ENCODE data around the gene PRKAB1.

Gene PRKAB1

DNA sequence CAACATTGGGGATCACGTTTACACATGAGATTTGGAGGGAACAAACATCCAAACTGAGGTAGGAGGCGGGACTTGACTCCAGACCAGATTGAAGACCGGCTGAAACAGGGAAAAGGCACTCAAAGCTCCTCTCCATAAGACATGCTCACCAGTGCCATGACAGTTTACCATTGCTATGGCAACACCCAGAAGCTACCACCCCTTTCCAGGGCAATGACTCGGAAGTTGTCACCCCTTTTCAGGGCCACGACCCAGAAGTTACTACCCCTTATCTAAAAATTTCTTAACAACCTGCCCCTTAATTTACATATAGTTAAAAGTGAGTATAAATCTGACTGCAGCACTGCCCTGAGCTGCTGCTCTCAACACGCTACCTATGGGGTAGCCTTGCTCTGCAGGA lies 40.2 kb upstream of the PRKAB1 start:
- no peak overlapping the region for H3K4me3 ChIP-seq (ENCODE audit: control insufficient read depth, low read depth, low read length)

DNA sequence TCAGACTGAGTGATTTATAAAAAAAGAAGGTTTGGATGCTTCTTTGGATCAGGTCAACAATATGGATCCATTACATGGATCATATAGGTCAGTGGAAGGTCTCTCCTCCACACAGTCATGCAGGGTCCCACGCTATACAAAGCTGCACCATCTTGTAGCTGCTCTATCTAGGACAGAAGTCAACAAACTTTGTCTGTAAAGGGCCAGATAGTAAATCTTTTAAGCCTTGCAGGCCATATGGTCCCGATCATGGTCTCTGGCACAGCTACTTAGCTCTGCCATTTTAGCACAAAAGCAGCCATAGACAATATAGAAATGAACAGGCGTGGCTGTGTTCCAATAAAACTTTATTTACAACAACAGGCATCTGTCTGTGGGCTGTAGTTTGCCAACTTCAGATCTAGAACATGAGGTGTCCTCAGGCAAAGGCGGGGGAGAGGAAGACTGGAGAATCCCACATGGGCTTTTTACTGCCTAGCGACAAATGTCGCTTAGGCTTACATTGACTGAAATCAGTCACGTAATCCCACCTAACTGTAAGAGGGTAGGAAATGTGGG lies 37.6 kb upstream of the PRKAB1 start:
- TF ChIP-seq, protein P1, sequence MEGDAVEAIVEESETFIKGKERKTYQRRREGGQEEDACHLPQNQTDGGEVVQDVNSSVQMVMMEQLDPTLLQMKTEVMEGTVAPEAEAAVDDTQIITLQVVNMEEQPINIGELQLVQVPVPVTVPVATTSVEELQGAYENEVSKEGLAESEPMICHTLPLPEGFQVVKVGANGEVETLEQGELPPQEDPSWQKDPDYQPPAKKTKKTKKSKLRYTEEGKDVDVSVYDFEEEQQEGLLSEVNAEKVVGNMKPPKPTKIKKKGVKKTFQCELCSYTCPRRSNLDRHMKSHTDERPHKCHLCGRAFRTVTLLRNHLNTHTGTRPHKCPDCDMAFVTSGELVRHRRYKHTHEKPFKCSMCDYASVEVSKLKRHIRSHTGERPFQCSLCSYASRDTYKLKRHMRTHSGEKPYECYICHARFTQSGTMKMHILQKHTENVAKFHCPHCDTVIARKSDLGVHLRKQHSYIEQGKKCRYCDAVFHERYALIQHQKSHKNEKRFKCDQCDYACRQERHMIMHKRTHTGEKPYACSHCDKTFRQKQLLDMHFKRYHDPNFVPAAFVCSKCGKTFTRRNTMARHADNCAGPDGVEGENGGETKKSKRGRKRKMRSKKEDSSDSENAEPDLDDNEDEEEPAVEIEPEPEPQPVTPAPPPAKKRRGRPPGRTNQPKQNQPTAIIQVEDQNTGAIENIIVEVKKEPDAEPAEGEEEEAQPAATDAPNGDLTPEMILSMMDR (IDR thresholded peaks at IDR 0.05; ENCODE audit: control insufficient read depth, insufficient read depth, low read depth, low read length, missing control alignments), result no peak
- H3K4me3 ChIP-seq (ENCODE audit: control insufficient read depth, low read depth, low read length), result no peak overlapping the region

More for the DNA sequence above, 40.2 kb upstream of the PRKAB1 start:
- no peak for DNase-seq (ENCODE audit: low read depth)
- TF ChIP-seq, protein P1 (IDR thresholded peaks at IDR 0.05; ENCODE audit: control insufficient read depth, insufficient read depth, low read depth, low read length, missing control alignments), result no peak

DNA sequence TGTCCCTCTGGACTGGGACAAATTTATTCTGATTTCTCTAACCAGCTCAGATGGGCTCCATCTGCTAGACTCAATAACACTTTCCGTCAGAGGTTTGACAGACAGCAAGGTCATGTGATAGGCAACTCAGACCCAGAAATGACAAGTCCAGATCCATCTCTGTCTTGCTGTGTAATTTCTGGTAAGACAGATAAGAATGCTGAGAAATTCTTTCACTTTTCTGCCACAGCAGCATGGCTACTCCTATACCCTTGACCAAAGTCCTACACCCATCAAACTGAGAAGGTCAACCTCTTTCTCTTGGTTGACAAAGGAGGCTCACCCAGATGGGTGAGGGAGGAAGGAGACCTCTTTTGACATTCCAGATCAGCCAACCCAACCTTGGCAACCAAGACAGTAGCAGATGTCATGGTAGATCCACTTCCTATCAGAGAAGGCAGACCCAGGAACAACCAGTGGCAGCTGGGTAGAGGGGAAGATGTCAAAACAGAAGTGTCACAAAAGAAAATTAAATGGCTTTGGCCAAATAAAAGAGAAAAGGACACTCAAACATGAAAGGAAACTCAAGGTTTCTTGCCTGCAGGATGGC lies 36.9 kb upstream of the PRKAB1 start:
- no peak overlapping the region for H3K4me3 ChIP-seq (ENCODE audit: control insufficient read depth, low read depth, low read length)
- DNase-seq (ENCODE audit: low read depth), result no peak
- TF ChIP-seq, protein P1 (IDR thresholded peaks at IDR 0.05; ENCODE audit: control insufficient read depth, insufficient read depth, low read depth, low read length, missing control alignments), result no peak

More for the DNA sequence above, 37.6 kb upstream of the PRKAB1 start:
- DNase-seq (ENCODE audit: low read depth), result no peak

DNA sequence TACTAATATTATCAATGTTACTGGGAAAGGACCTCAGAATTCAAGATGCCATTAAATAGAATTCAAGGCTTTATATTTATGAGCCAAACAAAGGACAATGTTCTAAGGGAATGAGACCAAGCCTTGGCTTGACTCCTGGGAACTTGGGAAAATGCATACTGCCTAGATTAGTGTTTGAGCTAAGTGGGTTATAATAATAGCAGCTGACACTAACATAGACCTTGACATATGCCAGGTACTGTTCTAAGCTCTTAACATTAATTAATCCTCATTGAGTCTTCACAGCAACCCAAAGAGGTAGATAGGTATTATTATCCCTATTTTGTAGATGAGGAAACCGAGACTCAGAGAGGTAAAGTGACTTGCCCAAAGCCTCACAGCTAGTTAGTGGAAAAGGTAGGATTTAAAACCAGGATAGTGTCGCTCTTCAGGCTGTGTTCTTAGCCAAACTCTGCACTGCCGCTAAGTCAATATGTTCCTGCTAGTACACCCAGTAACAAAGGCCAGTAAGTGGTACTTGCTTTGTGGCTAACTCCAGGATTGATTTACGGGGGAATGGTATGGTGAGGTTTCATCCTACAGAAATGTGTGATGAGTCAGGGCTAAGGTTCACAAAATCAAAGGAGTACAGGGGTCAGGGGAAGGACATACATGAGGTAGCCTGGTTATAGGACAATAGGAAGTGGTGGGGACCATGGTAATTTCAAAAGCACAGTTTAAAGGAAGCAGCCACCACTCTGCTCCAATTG lies 35.8 kb upstream of the PRKAB1 start:
- TF ChIP-seq, protein P1 (IDR thresholded peaks at IDR 0.05; ENCODE audit: control insufficient read depth, insufficient read depth, low read depth, low read length, missing control alignments), result no peak
- DNase-seq (ENCODE audit: low read depth), result no peak
- no peak overlapping the region for H3K4me3 ChIP-seq (ENCODE audit: control insufficient read depth, low read depth, low read length)

DNA sequence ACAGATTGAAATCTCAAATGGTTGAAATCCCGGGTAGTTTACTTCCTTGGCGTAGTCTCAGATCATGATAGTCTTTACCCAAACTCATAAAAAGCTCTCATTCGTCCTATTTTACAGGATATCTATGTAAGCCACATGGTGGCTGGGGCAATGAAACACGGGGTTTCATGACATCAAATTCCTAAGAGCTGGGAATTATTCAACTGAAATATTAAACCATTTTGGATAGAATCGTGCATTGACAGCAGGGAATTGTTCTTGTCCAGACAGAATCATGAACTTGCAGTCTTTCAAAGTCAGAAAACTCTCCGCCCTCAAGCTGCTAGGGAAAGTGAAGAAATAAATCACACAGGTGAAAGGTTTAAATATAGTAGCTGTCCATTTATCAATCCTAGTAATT lies 33.2 kb upstream of the PRKAB1 start:
- TF ChIP-seq, protein P1 (IDR thresholded peaks at IDR 0.05; ENCODE audit: control insufficient read depth, insufficient read depth, low read depth, low read length, missing control alignments), result no peak
- H3K4me3 ChIP-seq (ENCODE audit: control insufficient read depth, low read depth, low read length), result no peak overlapping the region
- no peak for DNase-seq (ENCODE audit: low read depth)

DNA sequence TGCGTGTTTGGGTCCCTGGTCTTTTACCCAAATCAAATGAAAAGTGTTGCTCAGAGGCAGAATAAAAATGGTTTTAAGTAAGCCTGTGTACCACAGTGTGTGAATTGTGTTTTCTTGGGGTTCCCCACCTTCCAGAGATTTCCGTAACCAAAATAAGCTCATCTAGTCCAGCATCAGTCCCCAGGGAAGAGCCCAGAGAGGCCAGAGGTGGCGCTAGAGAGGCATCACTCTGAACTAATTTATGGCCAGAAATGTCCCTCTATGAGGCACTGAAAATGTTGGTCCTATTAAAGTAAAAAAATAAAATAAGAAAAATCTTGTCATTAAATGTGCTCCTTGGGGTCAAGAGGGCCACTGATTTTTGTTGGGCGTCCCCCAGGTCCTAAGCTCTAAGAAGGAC lies 24.9 kb upstream of the PRKAB1 start:
- no peak for DNase-seq (ENCODE audit: low read depth)
- no peak overlapping the region for H3K4me3 ChIP-seq (ENCODE audit: control insufficient read depth, low read depth, low read length)
- TF ChIP-seq, protein P1 (IDR thresholded peaks at IDR 0.05; ENCODE audit: control insufficient read depth, insufficient read depth, low read depth, low read length, missing control alignments), result peak; percentile 22

All from AG09309 (cell line).